Left ventricle myocardium inferior (tissue), 1 donor: ENCODE data around the gene EHBP1L1. TPM values are rescaled to one million over a fixed set of nuclear protein-coding genes. Genes with fewer than 3 reads are reported as not detected.
"Not testable (repeated sequence)": the region's sequence is repeated elsewhere in the genome, so short reads cannot be mapped to it uniquely, and the experiment has no call there.

Source experiments
- DNase-seq: peaks from one replicate; pipeline ENCODE4 v3.0.0-alpha.2; 2020
- H3K27ac ChIP-seq: fragments of 200-600 bp; replicated peaks from 2 replicates; pipeline ENCODE4 v1.8.0; 2021
- H3K27me3 ChIP-seq: fragments of 200-600 bp; 2 replicates; pipeline ENCODE4 v1.8.0; 2021; ENCODE audit warnings: low read depth
- H3K36me3 ChIP-seq: fragments of 200-600 bp; 2 replicates; pipeline ENCODE4 v1.8.0; 2021
- H3K4me1 ChIP-seq: fragments of 200-600 bp; 2 replicates; pipeline ENCODE4 v1.8.0; 2021
- H3K4me3 ChIP-seq: fragments of 200-600 bp; 2 replicates; pipeline ENCODE4 v1.8.0; 2021; ENCODE audit warnings: mild to moderate bottlenecking, moderate library complexity
- H3K9me3 ChIP-seq: fragments of 200-600 bp; replicated peaks from 2 replicates; pipeline ENCODE4 v1.8.0; 2021
- intact Hi-C: fragments of 100-400 bp; cut with micrococcal nuclease; formaldehyde crosslinking; loops from one replicate; pipeline ENCODE4 v1.11.0; 2022
- microRNA-seq: library from miRNA; unstranded; fragments of <30 nt; microRNA quantifications from one replicate; pipeline ENCODE4 v1.2.0, GENCODE V29; 2020
- total RNA-seq: library from RNA; stranded (reverse); fragmentation: NEBNext Ultra II Directional; extraction: Animal tissue kit (Norgen Biotek cat#: 25700); gene quantifications from one replicate; pipeline ENCODE4 v1.2.1, GENCODE V29; 2021
- TF ChIP-seq, protein P1 (sequence below): fragments of 200-600 bp; IDR thresholded peaks from 2 replicates; pipeline ENCODE4 v1.8.0; 2021; ENCODE audit warnings: antibody characterized with exemption, mild to moderate bottlenecking, borderline replicate concordance
- donor health status: DM: no; HTN: yes; CAD: no; lungs with severe emphysema.

EHBP1L1 gene
- total RNA-seq, 1 donor from 2014 or later, result 69.5 TPM

DNA sequence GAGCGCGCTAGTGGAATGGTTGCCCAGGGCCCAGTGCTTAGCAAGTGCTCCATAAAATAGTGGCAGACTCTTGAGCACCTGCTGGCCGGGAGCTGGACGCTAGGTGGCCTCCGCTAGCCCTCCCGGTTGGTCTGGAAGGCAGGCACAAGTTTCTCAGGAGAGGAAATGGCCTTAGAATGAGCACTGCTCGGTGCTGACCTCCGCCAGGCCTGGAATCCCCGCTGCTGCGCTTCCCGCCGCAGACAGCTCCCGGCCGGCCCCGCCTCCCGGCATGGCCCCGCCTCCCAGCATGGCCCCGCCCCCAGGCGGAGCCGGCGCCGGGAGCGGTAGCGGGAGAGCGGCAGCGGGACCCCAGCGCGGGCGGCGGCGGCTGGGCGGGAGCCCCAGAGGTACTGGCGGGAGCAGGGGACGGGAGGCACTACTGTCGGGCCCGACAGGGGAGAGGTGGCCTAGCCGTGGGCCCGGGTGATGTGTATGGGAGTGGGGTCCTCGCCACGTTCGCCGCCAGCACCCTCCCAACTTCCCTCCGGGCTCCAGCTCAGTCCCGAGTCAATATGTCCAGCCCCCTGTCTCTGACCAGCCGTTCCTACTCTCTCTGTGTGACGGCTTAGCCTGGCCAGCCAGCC is 62.1 kb downstream of the EHBP1L1 start, which contains the start of gene SIPA1:
Gene SIPA1 (plus strand): TSS at position 308 of the 626 bp plus-strand sequence. CDS start 2,821 bp downstream, outside the sequence.
- peaks cover 66% of the 10 kb centered on the region for H3K36me3 ChIP-seq
- intact Hi-C loops, result no loop called here
- no peaks in the 10 kb centered on the region for H3K27me3 ChIP-seq
- no peaks in the 10 kb centered on the region for H3K9me3 ChIP-seq
- TF ChIP-seq, protein P1, sequence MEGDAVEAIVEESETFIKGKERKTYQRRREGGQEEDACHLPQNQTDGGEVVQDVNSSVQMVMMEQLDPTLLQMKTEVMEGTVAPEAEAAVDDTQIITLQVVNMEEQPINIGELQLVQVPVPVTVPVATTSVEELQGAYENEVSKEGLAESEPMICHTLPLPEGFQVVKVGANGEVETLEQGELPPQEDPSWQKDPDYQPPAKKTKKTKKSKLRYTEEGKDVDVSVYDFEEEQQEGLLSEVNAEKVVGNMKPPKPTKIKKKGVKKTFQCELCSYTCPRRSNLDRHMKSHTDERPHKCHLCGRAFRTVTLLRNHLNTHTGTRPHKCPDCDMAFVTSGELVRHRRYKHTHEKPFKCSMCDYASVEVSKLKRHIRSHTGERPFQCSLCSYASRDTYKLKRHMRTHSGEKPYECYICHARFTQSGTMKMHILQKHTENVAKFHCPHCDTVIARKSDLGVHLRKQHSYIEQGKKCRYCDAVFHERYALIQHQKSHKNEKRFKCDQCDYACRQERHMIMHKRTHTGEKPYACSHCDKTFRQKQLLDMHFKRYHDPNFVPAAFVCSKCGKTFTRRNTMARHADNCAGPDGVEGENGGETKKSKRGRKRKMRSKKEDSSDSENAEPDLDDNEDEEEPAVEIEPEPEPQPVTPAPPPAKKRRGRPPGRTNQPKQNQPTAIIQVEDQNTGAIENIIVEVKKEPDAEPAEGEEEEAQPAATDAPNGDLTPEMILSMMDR, result peak; percentile 61
- peak within 1 kb of the TSS; percentile 95 for H3K27ac ChIP-seq
- peak within 1 kb of the TSS; percentile 81 for H3K4me3 ChIP-seq
- peaks cover 64% of the 10 kb centered on the region for H3K4me1 ChIP-seq
- DNase-seq, result peak; percentile 79

DNA sequence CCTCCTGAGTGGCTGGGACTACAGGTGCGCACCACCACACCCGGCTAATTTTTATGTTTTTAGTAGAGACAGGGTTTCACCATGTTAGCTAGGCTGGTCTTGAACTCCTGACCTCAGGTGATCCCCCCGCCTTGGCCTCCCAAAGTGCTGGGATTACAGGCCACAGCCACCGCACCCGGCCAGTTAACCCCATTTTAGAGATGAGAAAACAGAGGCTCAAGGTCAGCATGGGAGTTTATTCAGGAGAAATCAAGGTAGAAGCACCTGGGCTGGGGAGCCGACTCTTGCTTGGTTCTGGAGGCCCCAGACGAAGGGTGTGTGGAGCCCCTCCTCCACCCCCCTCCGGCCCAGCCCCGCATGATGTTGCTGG is 63.4 kb downstream of the EHBP1L1 start:
- H3K9me3 ChIP-seq, intact Hi-C loops, H3K27me3 ChIP-seq, DNase-seq: not testable (repeated sequence)
- H3K27ac ChIP-seq, result peak overlapping the region; percentile 95
- peaks cover 64% of the 10 kb centered on the region for H3K4me1 ChIP-seq
- peaks cover 59% of the 10 kb centered on the region for H3K36me3 ChIP-seq
- H3K4me3 ChIP-seq, result peak overlapping the region; percentile 81

DNA sequence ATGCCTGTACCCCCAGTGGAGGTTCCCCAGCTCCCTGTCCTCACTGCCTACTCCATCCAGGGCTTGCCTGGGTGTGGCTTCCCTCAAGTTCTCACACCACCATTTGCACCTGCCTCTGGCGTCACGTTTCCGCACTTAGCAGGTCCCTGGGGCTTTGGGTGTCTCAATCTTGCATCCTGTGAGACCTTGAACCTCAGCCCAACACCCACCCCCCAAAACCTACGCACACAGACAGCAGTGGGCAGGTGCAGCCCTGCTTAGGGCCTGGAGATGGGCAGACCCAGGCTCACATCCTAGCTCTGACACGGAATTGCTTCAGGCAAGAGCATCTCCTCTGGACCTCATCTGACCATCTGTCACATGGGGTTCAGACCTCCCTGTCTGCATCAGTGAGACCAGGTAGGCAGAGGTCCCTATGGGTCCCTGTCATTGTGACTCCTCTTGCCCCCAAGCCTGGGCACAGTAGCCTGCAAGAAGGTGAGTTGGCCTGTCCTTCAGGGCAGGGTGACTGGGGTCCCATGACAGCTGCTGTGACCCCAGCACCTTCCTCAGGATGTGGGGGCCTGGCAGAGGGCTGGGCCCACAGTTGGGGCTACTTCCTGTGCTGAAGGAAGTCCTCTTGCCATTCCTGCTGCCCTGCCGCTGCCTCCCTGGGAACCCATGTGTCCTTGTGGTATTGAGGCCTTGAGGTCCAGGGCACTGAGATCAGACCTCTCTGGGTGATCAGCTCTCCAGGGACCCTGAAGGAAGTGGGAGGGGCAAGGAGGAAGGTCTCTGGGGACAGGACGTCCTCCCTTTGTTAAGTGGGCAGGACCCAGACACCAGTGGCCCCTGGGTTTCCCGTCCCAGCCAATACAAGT is 64.0 kb downstream of the EHBP1L1 start:
- intact Hi-C loops, result no loop called here
- Histone ChIP-seq H3K27me3 (no peaks in the 10 kb centered on the region), H3K4me3 (peak overlapping the region; percentile 81), H3K4me1 (peaks cover 64% of the 10 kb centered on the region), H3K27ac (peak overlapping the region; percentile 95), H3K9me3 (no peaks in the 10 kb centered on the region), H3K36me3 (peaks cover 57% of the 10 kb centered on the region)
- TF ChIP-seq, protein P1, result no peak
- DNase-seq, result peak; percentile 45

DNA sequence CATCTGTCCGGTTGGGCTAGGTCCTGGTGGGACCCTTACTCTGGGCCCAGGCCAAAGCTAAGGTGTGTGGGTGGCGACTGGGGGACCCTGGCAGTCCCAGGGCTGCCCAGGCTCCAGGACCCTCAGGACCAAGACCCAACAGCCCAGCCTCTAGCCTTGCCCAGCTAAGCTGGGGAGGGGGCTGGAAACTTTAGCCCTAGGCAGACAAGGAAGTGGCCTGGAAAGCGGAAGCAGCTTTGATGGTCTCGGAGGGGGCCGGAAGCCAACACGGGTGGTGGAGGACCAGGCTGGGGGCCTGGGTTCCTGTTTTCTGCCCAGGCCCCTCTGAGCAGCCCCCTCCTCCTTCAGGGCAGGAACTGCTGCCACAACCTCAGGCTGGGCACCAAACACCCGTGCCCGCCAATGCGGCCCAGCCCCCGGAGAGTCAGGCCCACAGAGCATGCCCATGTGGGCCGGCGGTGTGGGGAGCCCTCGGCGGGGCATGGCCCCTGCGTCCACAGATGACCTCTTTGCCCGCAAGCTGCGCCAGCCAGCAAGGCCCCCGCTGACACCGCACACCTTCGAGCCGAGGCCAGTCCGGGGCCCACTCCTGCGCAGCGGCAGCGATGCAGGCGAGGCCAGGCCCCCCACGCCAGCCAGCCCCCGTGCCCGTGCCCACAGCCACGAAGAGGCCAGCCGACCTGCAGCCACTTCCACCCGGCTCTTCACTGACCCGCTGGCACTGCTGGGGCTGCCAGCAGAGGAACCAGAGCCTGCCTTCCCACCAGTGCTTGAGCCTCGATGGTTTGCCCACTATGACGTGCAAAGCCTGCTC is 64.8 kb downstream of the EHBP1L1 start:
- Histone ChIP-seq H3K4me1 (peaks cover 64% of the 10 kb centered on the region), H3K27ac (peak overlapping the region; percentile 95), H3K9me3 (no peaks in the 10 kb centered on the region), H3K36me3 (peaks cover 57% of the 10 kb centered on the region), H3K4me3 (peak overlapping the region; percentile 81), H3K27me3 (no peaks in the 10 kb centered on the region)
- TF ChIP-seq, protein P1, result no peak
- intact Hi-C loops, result no loop called here
- peak; percentile 64 for DNase-seq

DNA sequence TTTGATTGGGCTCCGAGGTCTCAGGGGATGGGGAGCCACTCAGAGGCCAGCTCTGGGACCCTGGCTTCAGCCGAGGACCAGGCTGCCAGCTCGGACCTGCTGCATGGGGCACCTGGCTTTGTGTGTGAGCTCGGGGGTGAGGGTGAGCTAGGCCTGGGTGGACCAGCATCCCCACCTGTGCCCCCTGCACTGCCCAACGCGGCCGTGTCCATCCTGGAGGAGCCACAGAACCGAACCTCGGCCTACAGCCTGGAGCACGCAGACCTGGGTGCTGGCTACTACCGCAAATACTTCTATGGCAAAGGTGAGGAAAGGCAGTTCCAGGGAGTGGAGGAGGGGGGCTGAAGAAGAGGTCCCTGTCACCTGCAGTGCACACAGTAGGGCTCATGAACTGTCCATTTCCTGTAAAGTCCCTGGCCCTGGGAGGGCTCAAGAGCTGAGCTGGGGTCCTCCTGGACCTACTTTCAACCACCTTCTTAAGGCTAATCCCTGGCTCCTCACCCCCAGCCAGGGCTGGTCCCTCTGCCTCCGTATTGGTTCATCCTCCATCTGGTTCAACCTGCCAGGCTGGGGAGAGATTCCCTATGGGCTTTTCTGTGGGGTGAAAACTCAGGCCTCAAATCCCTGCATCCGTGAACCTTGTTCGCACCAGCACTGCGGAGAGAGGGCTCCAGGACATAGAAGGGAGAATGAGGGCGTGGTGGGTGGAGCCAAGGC is 65.6 kb downstream of the EHBP1L1 start:
- peaks cover 3% of the 10 kb centered on the region for H3K27me3 ChIP-seq
- TF ChIP-seq, protein P1, result no peak
- no peaks in the 10 kb centered on the region for H3K9me3 ChIP-seq
- intact Hi-C loops, result no loop called here
- peaks cover 57% of the 10 kb centered on the region for H3K36me3 ChIP-seq
- no peak for DNase-seq
- H3K4me3 ChIP-seq, result peak overlapping the region; percentile 81
- peak overlapping the region; percentile 95 for H3K27ac ChIP-seq
- H3K4me1 ChIP-seq, result peaks cover 62% of the 10 kb centered on the region

Small RNA genes within 50 kb of the gene (microRNA-seq; reads per million reads assigned to microRNA genes)
- gene MIR4690, result not detected

Other genes starting within 250 kb of the EHBP1L1 start
- 40.6 TPM for gene DPF2, start 242.2 kb upstream of the EHBP1L1 start, total RNA-seq
- gene TIGD3, start 221.3 kb upstream of the EHBP1L1 start, total RNA-seq, result 0.44 TPM
- gene SLC25A45, start 193.4 kb upstream of the EHBP1L1 start, total RNA-seq, result 5.0 TPM
- gene FRMD8, start 189.4 kb upstream of the EHBP1L1 start, total RNA-seq, result 8.4 TPM
- gene NEAT1, start 153.3 kb upstream of the EHBP1L1 start, total RNA-seq, result 405 TPM
- gene MALAT1, start 77.0 kb upstream of the EHBP1L1 start, total RNA-seq, result 6,576 TPM
- gene SCYL1, start 51.0 kb upstream of the EHBP1L1 start, total RNA-seq, result 60.2 TPM
- 80.3 TPM for gene LTBP3, start 17.7 kb upstream of the EHBP1L1 start, total RNA-seq
- 21.1 TPM for gene ZNRD2, start 5.6 kb upstream of the EHBP1L1 start, total RNA-seq
- gene FAM89B, start 3.5 kb upstream of the EHBP1L1 start, total RNA-seq, result 40.9 TPM
- 0.85 TPM for gene KCNK7, start 19.7 kb downstream of the EHBP1L1 start, total RNA-seq
- 32.4 TPM for gene MAP3K11, start 38.2 kb downstream of the EHBP1L1 start, total RNA-seq
- gene PCNX3, start 39.7 kb downstream of the EHBP1L1 start, total RNA-seq, result 11.9 TPM
- gene SIPA1, start 62.0 kb downstream of the EHBP1L1 start, total RNA-seq, result 21.0 TPM
- gene RELA, start 86.9 kb downstream of the EHBP1L1 start, total RNA-seq, result 33.8 TPM
- gene KAT5, start 136.2 kb downstream of the EHBP1L1 start, total RNA-seq, result 47.0 TPM
- gene RNASEH2C, start 144.7 kb downstream of the EHBP1L1 start, total RNA-seq, result 39.7 TPM
- 5.4 TPM for gene AP5B1, start 204.9 kb downstream of the EHBP1L1 start, total RNA-seq
- not detected for gene OVOL1, start 211.0 kb downstream of the EHBP1L1 start, total RNA-seq